ENCODE results near the gene S100Z.

Gene S100Z

GRCh38 chr5:76960004-76960625, 110.3 kb downstream of the S100Z start:
- Mint-ChIP-seq H3K4me1 (no peaks in the 10 kb centered on the region), H3K4me3 (no peak overlapping the region), H3K36me3 (peaks cover 2% of the 10 kb centered on the region), H3K9me3 (no peaks in the 10 kb centered on the region), H3K27me3 (no peaks in the 10 kb centered on the region), H3K27ac (no peak overlapping the region)
- ATAC-seq (ENCODE audit: low read depth) (no peak), DNase-seq (ENCODE audit: low spot score in 2 of 2) (no peak)

GRCh38 chr5:76964060-76964459, 114.2 kb downstream of the S100Z start:
- DNase-seq (ENCODE audit: low spot score in 2 of 2) (no peak), ATAC-seq (ENCODE audit: low read depth) (no peak)
- H3K27ac Mint-ChIP-seq: no peak overlapping the region
- H3K27me3 Mint-ChIP-seq: no peaks in the 10 kb centered on the region
- peaks cover 3% of the 10 kb centered on the region for H3K36me3 Mint-ChIP-seq
- H3K9me3 Mint-ChIP-seq: no peaks in the 10 kb centered on the region
- H3K4me3 Mint-ChIP-seq: no peak overlapping the region
- H3K4me1 Mint-ChIP-seq: no peaks in the 10 kb centered on the region
